Liver (tissue), 9 donors: ENCODE measurements around the gene EIPR1. TPM values are rescaled to one million over a fixed set of nuclear protein-coding genes. Genes with fewer than 3 reads are reported as not detected.

Experiments
- DNase-seq: peaks from one replicate; pipeline ENCODE4 v3.0.0-alpha.2; 2017; ENCODE audit warnings: low spot score
- H3K27ac ChIP-seq, 2 donors: one replicate each; pipeline ENCODE4 v1.7.0; 2013; ENCODE audit warnings: inconsistent platforms in 2 of 2, low read length in 2 of 2, control low read depth in 1 of 2, low read depth in 1 of 2, mild to moderate bottlenecking in 1 of 2
- H3K27me3 ChIP-seq, 4 donors: one replicate each; pipeline versions ENCODE4 v1.6.1 to v1.7.0; 2013; ENCODE audit warnings: low read length in 3 of 4, inconsistent platforms in 1 of 4, mild to moderate bottlenecking in 1 of 4, moderate library complexity in 1 of 4; ENCODE audit not compliant: control insufficient read depth in 4 of 4, insufficient read depth in 4 of 4
- H3K36me3 ChIP-seq, 4 donors: one replicate each; pipeline versions ENCODE4 v1.6.1 to v1.7.0; 2013; ENCODE audit warnings: low read length in 3 of 4, mild to moderate bottlenecking in 3 of 4, low read depth in 1 of 4, moderate library complexity in 1 of 4; ENCODE audit not compliant: control insufficient read depth in 4 of 4, insufficient read depth in 3 of 4
- H3K4me1 ChIP-seq, 4 donors: one replicate each; pipeline versions ENCODE4 v1.6.1 to v1.7.0; 2013; ENCODE audit warnings: low read length in 3 of 4, mild to moderate bottlenecking in 3 of 4, moderate library complexity in 1 of 4; ENCODE audit not compliant: control insufficient read depth in 4 of 4, insufficient read depth in 4 of 4
- H3K4me3 ChIP-seq, 3 donors: one replicate each; pipeline versions ENCODE4 v1.6.1 to v1.7.0; 2013; ENCODE audit warnings: low read length in 3 of 3, control low read depth in 1 of 3, low read depth in 1 of 3, mild to moderate bottlenecking in 1 of 3
- H3K9ac ChIP-seq, 2 donors: one replicate each; pipeline ENCODE4 v1.7.0; 2013; ENCODE audit warnings: low read length in 2 of 2, mild to moderate bottlenecking in 2 of 2, moderate library complexity in 2 of 2, control low read depth in 1 of 2, low read depth in 1 of 2
- H3K9me3 ChIP-seq, 4 donors: one replicate each; pipeline versions ENCODE4 v1.6.1 to v1.7.0; 2013; ENCODE audit warnings: low read length in 3 of 4; ENCODE audit not compliant: control insufficient read depth in 4 of 4
- CTCF ChIP-seq: fragments of 150-350 bp; IDR thresholded peaks from 2 replicates; pipeline ENCODE4 v1.5.1; 2017; ENCODE audit warnings: improper control_type of control experiment, low read depth, low read length; ENCODE audit not compliant: missing input control
- EGR1 ChIP-seq, 2 donors: IDR thresholded peaks; 2 replicates each; pipeline ENCODE4 v1.6.1; 2016 to 2018; ENCODE audit warnings: antibody characterized with exemption in 2 of 2, low read depth in 2 of 2
- FOXA1 ChIP-seq: IDR thresholded peaks from 2 replicates; pipeline ENCODE4 v1.6.1; 2016; ENCODE audit warnings: antibody characterized with exemption
- GABPA ChIP-seq, 2 donors: IDR thresholded peaks in 1 of 2; conservative IDR thresholded peaks in 1 of 2; 2 replicates each; pipeline ENCODE4 v1.6.1; 2016; ENCODE audit warnings: antibody characterized with exemption in 2 of 2, mild to moderate bottlenecking in 1 of 2, moderate library complexity in 1 of 2
- HNF4A ChIP-seq, 2 donors: conservative IDR thresholded peaks; 2 replicates each; pipeline ENCODE4 v1.6.1; 2016; ENCODE audit warnings: antibody characterized with exemption in 2 of 2, mild to moderate bottlenecking in 2 of 2
- HNF4G ChIP-seq: IDR thresholded peaks from 2 replicates; pipeline ENCODE4 v1.6.1; 2016; ENCODE audit warnings: antibody characterized with exemption
- JUND ChIP-seq, 2 donors: IDR thresholded peaks; 2 replicates each; pipeline ENCODE4 v1.6.1; 2016; ENCODE audit warnings: antibody characterized with exemption in 2 of 2
- MAX ChIP-seq: IDR thresholded peaks from 2 replicates; pipeline ENCODE4 v1.6.1; 2016; ENCODE audit warnings: antibody characterized with exemption
- NR2F2 ChIP-seq: IDR thresholded peaks from 2 replicates; pipeline ENCODE4 v1.6.1; 2016; ENCODE audit warnings: antibody characterized with exemption
- RAD21 ChIP-seq, 2 donors: IDR thresholded peaks; 2 replicates each; pipeline ENCODE4 v1.6.1; 2016; ENCODE audit warnings: antibody characterized with exemption in 2 of 2, mild to moderate bottlenecking in 2 of 2
- REST ChIP-seq: IDR thresholded peaks from 2 replicates; pipeline ENCODE4 v1.6.1; 2016; ENCODE audit warnings: antibody characterized with exemption, mild to moderate bottlenecking
- RXRA ChIP-seq, 2 donors: IDR thresholded peaks; 2 replicates each; pipeline ENCODE4 v1.6.1; 2017 to 2018; ENCODE audit warnings: antibody characterized with exemption in 2 of 2, mild to moderate bottlenecking in 1 of 2
- SP1 ChIP-seq: IDR thresholded peaks from 2 replicates; pipeline ENCODE4 v1.6.1; 2018; ENCODE audit warnings: antibody characterized with exemption, mild to moderate bottlenecking
- TAF1 ChIP-seq: conservative IDR thresholded peaks from 2 replicates; pipeline ENCODE4 v1.6.1; 2016; ENCODE audit warnings: antibody characterized with exemption, mild to moderate bottlenecking
- YY1 ChIP-seq: IDR thresholded peaks from 2 replicates; pipeline ENCODE4 v1.6.1; 2016; ENCODE audit warnings: antibody characterized with exemption, mild to moderate bottlenecking
- WGBS: extraction: QIAGEN DNeasy Blood & Tissue Kit; methylation state at CpG from one replicate; pipeline ENCODE4 v1.1.7; 2013; 5-methylcytosine and 5-hydroxymethylcytosine counted together
- polyA plus RNA-seq, 2 donors: library from polyadenylated mRNA; stranded (reverse) in 1 of 2; unstranded in 1 of 2; fragments of 200-250 nt in 1 of 2; fragments of >200 nt in 1 of 2; fragmentation: Nextera tagmentation in 1 of 2; extraction: Ambion mirVana in 1 of 2; gene quantifications; one replicate each; pipeline versions ENCODE4 v1.2.1 to v1.2.3, GENCODE V29; 2013 to 2015
- total RNA-seq, 2 donors: library from RNA; depleted of rRNA; stranded (reverse); fragments of >200 nt; gene quantifications; one replicate each; pipeline ENCODE4 v1.2.3, GENCODE V29; 2014
- TF ChIP-seq, protein P1 (sequence below): IDR thresholded peaks from 2 replicates; pipeline ENCODE4 v1.6.1; 2016; ENCODE audit warnings: antibody characterized with exemption
- donor health status: healthy.
- donor health status: healthy.
- donor health status: healthy.
- donor health status: healthy.
- donor health status: healthy.

EIPR1 gene
- total and polyA plus RNA-seq, 4 donors: 7.6 to 12.1 (median 11.4) TPM

DNA sequence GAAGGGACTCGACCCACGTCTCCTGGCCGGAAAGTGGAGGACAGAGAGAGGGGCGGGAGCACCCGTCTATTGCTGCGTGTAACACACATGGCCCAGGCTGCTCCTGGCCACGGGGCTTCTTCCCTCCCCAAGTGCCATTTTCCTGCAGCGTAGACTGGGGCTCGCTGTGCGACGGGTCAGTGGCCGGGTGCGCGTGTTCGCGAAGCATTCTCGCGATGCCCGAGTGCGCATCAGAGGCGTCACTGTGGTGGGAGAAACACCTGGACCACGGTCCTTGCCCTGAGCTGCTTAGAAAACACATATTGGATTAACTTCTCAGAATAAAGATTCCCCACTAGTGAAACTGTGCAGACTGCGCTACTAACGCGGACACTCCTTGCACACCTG, 200.8 kb downstream of the EIPR1 start:
- H3K27ac ChIP-seq: no peak overlapping the region
- TF ChIP-seq MAX (no peak), RAD21 (IDR thresholded peaks at IDR 0.05) (no peak), SP1 (no peak), FOXA1 (no peak), CTCF (no peak), YY1 (no peak), HNF4A (conservative IDR thresholded peaks at IDR 0.05) (no peak), HNF4G (no peak), EGR1 (IDR thresholded peaks at IDR 0.05; ENCODE audit: low read depth in 2 of 2) (no peak), REST (no peak), RXRA (IDR thresholded peaks at IDR 0.05) (no peak), GABPA (IDR thresholded peaks at IDR 0.05 in 1 of 2, conservative IDR thresholded peaks at IDR 0.05 in 1 of 2) (no peak), TAF1 (no peak), JUND (IDR thresholded peaks at IDR 0.05) (no peak), NR2F2 (no peak)
- TF ChIP-seq, protein P1, sequence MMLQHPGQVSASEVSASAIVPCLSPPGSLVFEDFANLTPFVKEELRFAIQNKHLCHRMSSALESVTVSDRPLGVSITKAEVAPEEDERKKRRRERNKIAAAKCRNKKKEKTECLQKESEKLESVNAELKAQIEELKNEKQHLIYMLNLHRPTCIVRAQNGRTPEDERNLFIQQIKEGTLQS: no peak
- H3K36me3 ChIP-seq: peaks cover 7 to 21% (median 11%) of the 10 kb centered on the region in 4 donors
- H3K9me3 ChIP-seq: no peaks in the 10 kb centered on the region
- no peak overlapping the region for H3K4me3 ChIP-seq
- DNase-seq: no peak
- no peaks in the 10 kb centered on the region for H3K27me3 ChIP-seq
- WGBS: 98% methylated on average over 25 of the region's 25 CpGs
- no peaks in the 10 kb centered on the region for H3K4me1 ChIP-seq
- no peak overlapping the region for H3K9ac ChIP-seq

DNA sequence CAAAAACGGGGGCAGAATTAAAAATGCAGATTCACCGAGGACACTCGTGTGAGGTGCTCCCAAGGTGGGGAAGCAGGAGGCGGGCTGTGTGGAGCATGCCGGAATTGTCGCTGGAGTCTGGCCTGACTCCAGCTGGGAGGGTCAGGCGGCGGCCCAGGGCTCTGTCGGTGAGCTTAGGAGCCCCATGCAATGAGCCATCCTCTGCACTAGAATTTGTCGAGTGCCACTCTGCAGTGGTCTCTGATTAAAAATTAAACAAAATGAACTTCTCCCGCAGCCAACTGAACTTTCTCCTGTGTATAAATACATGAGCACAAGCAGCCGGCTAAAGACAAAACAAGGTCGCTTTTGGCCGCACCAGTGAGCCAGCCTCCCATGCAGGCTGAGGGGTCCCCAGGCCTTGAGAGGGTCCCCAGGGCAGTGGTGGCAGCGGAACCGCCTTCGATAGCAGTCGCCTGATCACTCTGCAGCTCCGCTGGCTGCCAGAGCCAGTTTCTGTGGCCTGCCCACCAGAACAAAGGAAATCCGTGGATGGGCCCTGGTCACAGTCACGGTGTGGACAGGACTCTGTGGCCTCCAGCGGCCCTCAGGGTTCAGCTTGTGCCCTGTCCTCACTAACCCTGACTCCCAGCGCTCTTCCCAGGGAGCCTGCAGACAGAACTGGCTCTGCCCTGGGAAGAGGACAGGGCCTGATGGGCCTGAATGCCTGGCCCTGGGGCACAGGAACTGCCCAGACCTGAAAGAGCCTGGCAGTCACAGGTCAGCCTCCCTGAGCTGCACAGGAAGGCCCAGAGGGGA, 201.3 kb downstream of the EIPR1 start:
- Histone ChIP-seq H3K9me3 (no peaks in the 10 kb centered on the region), H3K36me3 (peaks cover 7 to 25% (median 12%) of the 10 kb centered on the region in 4 donors), H3K4me3 (no peak overlapping the region), H3K4me1 (no peaks in the 10 kb centered on the region), H3K27me3 (no peaks in the 10 kb centered on the region), H3K27ac (no peak overlapping the region), H3K9ac (no peak overlapping the region)
- no peak for TF ChIP-seq REST
- no peak for TF ChIP-seq GABPA (IDR thresholded peaks at IDR 0.05 in 1 of 2, conservative IDR thresholded peaks at IDR 0.05 in 1 of 2)
- 96% methylated on average over 23 of the region's 23 CpGs for WGBS
- no peak for DNase-seq
